K562 (cell line): ENCODE measurements around the gene MAML3.

ENCODE experiments used
- BHLHE40 ChIP-seq: IDR thresholded peaks from 2 replicates; pipeline ENCODE4 v1.6.1; 2011; ENCODE audit warnings: low read length, improper control_type of control experiment
- JUN ChIP-seq, 2 experiments: sonication (generic) in 1 of 2; formaldehyde crosslinking in 1 of 2; IDR thresholded peaks; 2 replicates each; pipeline versions ENCODE4 v1.6.1 to v1.8.0; 2012 to 2022; ENCODE audit warnings: borderline replicate concordance in 2 of 2, mild to moderate bottlenecking in 2 of 2, improper control_type of control experiment in 1 of 2, low read depth in 1 of 2, low read length in 1 of 2, missing genetic modification reagents in 1 of 2
- MTA1 ChIP-seq: fragments of 450-650 bp; IDR thresholded peaks from 2 replicates; pipeline ENCODE4 v1.6.1; 2017; ENCODE audit warnings: borderline replicate concordance
- ZBTB1 ChIP-seq: sonication (generic); formaldehyde crosslinking; IDR thresholded peaks from 2 replicates; pipeline ENCODE4 v1.8.1; 2023; ENCODE audit warnings: missing genetic modification reagents, low read depth, mild to moderate bottlenecking, borderline replicate concordance
- ZNF3 ChIP-seq: fragments of 250-450 bp; sonication (Bioruptor Pico); IDR thresholded peaks from 2 replicates; pipeline ENCODE4 v1.5.0; 2021; ENCODE audit warnings: mild to moderate bottlenecking, moderate library complexity
- TF ChIP-seq, protein P1 (sequence below): IDR thresholded peaks from 3 replicates; pipeline ENCODE4 v1.6.1; 2011; ENCODE audit warnings: borderline replicate concordance, mild to moderate bottlenecking; ENCODE audit not compliant: insufficient read length, insufficient read depth
- TF ChIP-seq, protein P2 (sequence below), 2 experiments: IDR thresholded peaks; 2 replicates each; pipeline ENCODE4 v1.6.1; 2011; ENCODE audit warnings: borderline replicate concordance in 1 of 2, control low read depth in 1 of 2, low read depth in 1 of 2, low read length in 1 of 2, mild to moderate bottlenecking in 1 of 2, mixed read lengths in 1 of 2, moderate library complexity in 1 of 2; ENCODE audit not compliant: insufficient read depth in 1 of 2, insufficient read length in 1 of 2, poor library complexity in 1 of 2, severe bottlenecking in 1 of 2; ENCODE audit errors: extremely low read depth in 1 of 2

DNA sequence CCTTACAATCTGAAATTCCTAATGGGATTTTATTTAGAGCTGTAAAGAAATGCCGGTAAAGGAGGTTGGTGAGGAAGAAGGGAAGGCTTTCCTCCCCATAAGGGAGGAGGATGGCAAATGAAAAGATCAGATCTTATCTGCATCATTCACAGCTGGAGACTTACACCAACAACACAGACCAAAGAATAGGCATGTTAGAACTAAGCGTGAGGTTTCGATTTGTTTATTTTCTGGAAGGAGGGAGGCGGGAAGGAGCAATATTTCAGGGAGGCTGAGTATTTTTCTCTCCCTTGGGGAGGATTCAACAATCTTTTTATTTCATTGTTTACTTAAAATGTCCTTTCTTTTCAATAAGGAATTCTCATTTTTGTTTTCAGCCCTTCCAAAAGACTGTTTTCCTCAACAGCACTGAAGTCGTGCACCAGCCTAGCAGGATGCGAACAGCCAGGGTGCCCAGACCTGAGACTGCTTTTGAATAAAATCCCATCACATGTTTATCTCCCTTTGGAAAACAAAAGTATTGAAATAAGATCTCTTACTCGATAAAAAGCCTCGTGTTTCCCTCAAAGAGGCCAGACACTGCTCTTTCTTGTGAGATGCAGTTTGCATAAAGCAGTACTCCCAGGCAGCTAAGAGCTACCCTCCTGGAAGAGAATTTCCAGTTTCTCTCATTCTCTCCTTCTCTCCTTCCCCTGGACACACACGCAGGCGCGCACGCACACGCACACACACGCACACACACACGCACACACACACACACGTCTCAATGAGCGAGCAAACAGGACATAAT, 252.3 kb downstream of the MAML3 start:
- TF ChIP-seq JUN (IDR thresholded peaks at IDR 0.05; ENCODE audit: borderline replicate concordance, low read depth, low read length) (no peak), JUN (CRISPR knock-in tag; IDR thresholded peaks at IDR 0.05; ENCODE audit: borderline replicate concordance) (no peak), ZBTB1 (CRISPR knock-in tag) (no peak), BHLHE40 (no peak), MTA1 (no peak), ZNF3 (no peak)
- TF ChIP-seq, protein P1, sequence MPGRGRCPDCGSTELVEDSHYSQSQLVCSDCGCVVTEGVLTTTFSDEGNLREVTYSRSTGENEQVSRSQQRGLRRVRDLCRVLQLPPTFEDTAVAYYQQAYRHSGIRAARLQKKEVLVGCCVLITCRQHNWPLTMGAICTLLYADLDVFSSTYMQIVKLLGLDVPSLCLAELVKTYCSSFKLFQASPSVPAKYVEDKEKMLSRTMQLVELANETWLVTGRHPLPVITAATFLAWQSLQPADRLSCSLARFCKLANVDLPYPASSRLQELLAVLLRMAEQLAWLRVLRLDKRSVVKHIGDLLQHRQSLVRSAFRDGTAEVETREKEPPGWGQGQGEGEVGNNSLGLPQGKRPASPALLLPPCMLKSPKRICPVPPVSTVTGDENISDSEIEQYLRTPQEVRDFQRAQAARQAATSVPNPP: no peak
- TF ChIP-seq, protein P2, sequence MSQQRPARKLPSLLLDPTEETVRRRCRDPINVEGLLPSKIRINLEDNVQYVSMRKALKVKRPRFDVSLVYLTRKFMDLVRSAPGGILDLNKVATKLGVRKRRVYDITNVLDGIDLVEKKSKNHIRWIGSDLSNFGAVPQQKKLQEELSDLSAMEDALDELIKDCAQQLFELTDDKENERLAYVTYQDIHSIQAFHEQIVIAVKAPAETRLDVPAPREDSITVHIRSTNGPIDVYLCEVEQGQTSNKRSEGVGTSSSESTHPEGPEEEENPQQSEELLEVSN (IDR thresholded peaks at IDR 0.05; ENCODE audit: borderline replicate concordance in 1 of 2, extremely low read depth in 1 of 2, insufficient read depth in 1 of 2, insufficient read length in 1 of 2, low read depth in 1 of 2, low read length in 1 of 2, poor library complexity in 1 of 2, severe bottlenecking in 1 of 2): no peak
